Mesendoderm (in vitro differentiated cells): ENCODE measurements around the gene HAGH.

ENCODE experiments used
- DNase-seq: peaks from one replicate; pipeline ENCODE4 v3.0.0; 2013
- H2AK5ac ChIP-seq: 2 replicates; pipeline ENCODE4 v1.6.1; 2013; ENCODE audit warnings: low read length, inconsistent platforms
- H2BK120ac ChIP-seq: 2 replicates; pipeline ENCODE4 v1.6.1; 2013; ENCODE audit warnings: low read depth, mild to moderate bottlenecking, low read length, moderate library complexity, mixed read lengths
- H2BK15ac ChIP-seq: replicated peaks from 2 replicates; pipeline ENCODE4 v1.6.1; 2013; ENCODE audit warnings: low read depth, mild to moderate bottlenecking, moderate library complexity
- H2BK5ac ChIP-seq: 2 replicates; pipeline ENCODE4 v1.6.1; 2013; ENCODE audit warnings: low read length, inconsistent platforms
- H3K18ac ChIP-seq: 2 replicates; pipeline ENCODE4 v1.6.1; 2013; ENCODE audit warnings: mild to moderate bottlenecking, low read length, mixed read lengths
- H3K23ac ChIP-seq: one replicate; pipeline ENCODE4 v1.6.1; 2013; ENCODE audit warnings: low read length
- H3K27ac ChIP-seq: 2 replicates; pipeline ENCODE4 v1.5.1; 2013; ENCODE audit warnings: low read depth, mild to moderate bottlenecking, inconsistent platforms, low read length, moderate library complexity
- H3K27me3 ChIP-seq: 2 replicates; pipeline ENCODE4 v1.6.1; 2013; ENCODE audit warnings: low read length, control low read depth, mild to moderate bottlenecking, inconsistent platforms; ENCODE audit not compliant: insufficient read depth, poor library complexity
- H3K36me3 ChIP-seq: 2 replicates; pipeline ENCODE4 v1.6.1; 2013; ENCODE audit warnings: low read length, inconsistent platforms; ENCODE audit not compliant: control insufficient read depth, insufficient read depth
- H3K4ac ChIP-seq: one replicate; pipeline ENCODE4 v1.6.1; 2013; ENCODE audit warnings: low read depth, mild to moderate bottlenecking, low read length, moderate library complexity
- H3K4me1 ChIP-seq: 2 replicates; pipeline ENCODE4 v1.6.1; 2013; ENCODE audit warnings: low read depth, low read length, inconsistent platforms; ENCODE audit not compliant: control insufficient read depth
- H3K4me2 ChIP-seq: 2 replicates; pipeline ENCODE4 v1.6.1; 2013; ENCODE audit warnings: low read length
- H3K4me3 ChIP-seq: 2 replicates; pipeline ENCODE4 v1.5.1; 2013; ENCODE audit warnings: mild to moderate bottlenecking, low read length
- H3K56ac ChIP-seq: one replicate; pipeline ENCODE4 v1.6.1; 2013; ENCODE audit warnings: low read length
- H3K79me1 ChIP-seq: 2 replicates; pipeline ENCODE4 v1.6.1; 2013; ENCODE audit warnings: low read length, inconsistent platforms
- H3K79me2 ChIP-seq: 2 replicates; pipeline ENCODE4 v1.6.1; 2013; ENCODE audit warnings: mild to moderate bottlenecking, low read length; ENCODE audit not compliant: control insufficient read depth, insufficient read depth
- H3K9ac ChIP-seq: 2 replicates; pipeline ENCODE4 v1.6.1; 2013; ENCODE audit warnings: low read length, inconsistent platforms
- H4K5ac ChIP-seq: one replicate; pipeline ENCODE4 v1.6.1; 2013; ENCODE audit warnings: low read length
- H4K8ac ChIP-seq: one replicate; pipeline ENCODE4 v1.6.1; 2013; ENCODE audit warnings: low read depth, mild to moderate bottlenecking, control low read depth, low read length, moderate library complexity
- WGBS: extraction: QIAGEN DNeasy Blood & Tissue Kit; methylation state at CpG from one replicate; pipeline ENCODE4 v1.1.7; 2013; ENCODE audit warnings: low lambda C conversion rate, missing lambda C conversion rate; ENCODE audit not compliant: insufficient coverage; ENCODE audit errors: extremely low coverage; 5-methylcytosine and 5-hydroxymethylcytosine counted together

HAGH gene

DNA sequence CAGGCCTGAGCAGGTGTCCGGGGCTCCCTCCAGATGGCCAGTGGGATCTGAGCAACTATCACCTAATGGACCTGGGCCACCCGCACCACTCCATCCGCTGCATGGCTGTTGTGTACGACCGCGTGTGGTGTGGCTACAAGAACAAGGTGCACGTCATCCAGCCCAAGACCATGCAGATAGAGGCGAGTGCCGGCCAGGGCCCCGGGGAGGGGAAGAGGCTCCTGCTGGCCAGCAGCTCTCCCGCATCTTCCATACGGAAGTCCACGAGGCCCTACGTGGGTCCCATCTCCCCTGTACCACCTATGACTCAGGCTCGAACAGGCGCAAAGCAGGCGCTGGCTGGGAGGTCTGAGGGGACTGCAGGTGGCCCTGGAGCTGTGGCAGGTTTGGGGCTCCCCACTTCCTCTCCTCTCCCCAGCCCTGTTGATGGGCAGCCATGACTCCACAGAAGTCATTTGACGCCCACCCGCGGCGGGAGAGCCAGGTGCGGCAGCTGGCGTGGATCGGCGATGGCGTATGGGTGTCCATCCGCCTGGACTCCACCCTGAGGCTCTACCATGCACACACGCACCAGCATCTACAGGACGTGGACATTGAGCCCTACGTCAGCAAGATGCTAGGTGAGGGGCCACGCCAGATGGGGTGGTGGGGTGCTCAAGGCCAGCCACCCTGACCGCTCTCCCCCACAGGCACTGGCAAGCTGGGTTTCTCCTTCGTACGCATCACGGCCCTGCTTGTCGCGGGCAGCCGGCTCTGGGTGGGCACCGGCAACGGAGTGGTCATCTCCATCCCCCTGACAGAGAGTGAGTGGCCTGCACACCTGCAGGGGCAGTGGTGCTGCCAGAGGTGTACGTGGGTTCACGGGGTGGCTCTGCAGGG is 59.3 kb downstream of the HAGH start:
- Histone ChIP-seq H3K9ac (no peak overlapping the region), H2AK5ac (no peak overlapping the region), H2BK120ac (no peak overlapping the region), H3K56ac (no peak overlapping the region), H3K4me1 (no peaks in the 10 kb centered on the region), H3K4me3 (no peak overlapping the region), H3K27me3 (no peaks in the 10 kb centered on the region), H4K8ac (no peak overlapping the region), H3K4ac (no peak overlapping the region), H3K79me2 (peaks cover 5% of the 10 kb centered on the region), H2BK15ac (no peak overlapping the region), H2BK5ac (no peak overlapping the region), H3K23ac (no peak overlapping the region), H3K18ac (no peak overlapping the region), H3K36me3 (no peaks in the 10 kb centered on the region), H4K5ac (no peak overlapping the region), H3K4me2 (no peak overlapping the region), H3K79me1 (peaks cover 2% of the 10 kb centered on the region), H3K27ac (no peak overlapping the region)
- WGBS, result no CpG with 5 or more reads among the region's 42 CpGs
- no peak for DNase-seq

GRCh38 chr16:1766701-1767100 is 59.9 kb downstream of the HAGH start:
- H3K23ac ChIP-seq, result no peak overlapping the region
- no peak overlapping the region for H3K18ac ChIP-seq
- no peak overlapping the region for H3K27ac ChIP-seq
- H3K9ac ChIP-seq, result no peak overlapping the region
- no peaks in the 10 kb centered on the region for H3K79me2 ChIP-seq
- H3K4me3 ChIP-seq, result no peak overlapping the region
- no peak for DNase-seq
- H2AK5ac ChIP-seq, result no peak overlapping the region
- no peaks in the 10 kb centered on the region for H3K4me1 ChIP-seq
- H2BK15ac ChIP-seq, result no peak overlapping the region
- H3K4me2 ChIP-seq, result no peak overlapping the region
- H4K8ac ChIP-seq, result no peak overlapping the region
- H2BK5ac ChIP-seq, result no peak overlapping the region
- H3K4ac ChIP-seq, result no peak overlapping the region
- no CpG with 5 or more reads among the region's 18 CpGs for WGBS
- no peaks in the 10 kb centered on the region for H3K79me1 ChIP-seq
- H3K36me3 ChIP-seq, result no peaks in the 10 kb centered on the region
- H3K56ac ChIP-seq, result no peak overlapping the region
- H2BK120ac ChIP-seq, result no peak overlapping the region
- no peak overlapping the region for H4K5ac ChIP-seq
- H3K27me3 ChIP-seq, result no peaks in the 10 kb centered on the region

GRCh38 chr16:1766231-1766630 is 60.4 kb downstream of the HAGH start:
- no peaks in the 10 kb centered on the region for H3K36me3 ChIP-seq
- H2BK15ac ChIP-seq, result no peak overlapping the region
- no peak overlapping the region for H3K4me2 ChIP-seq
- no peak overlapping the region for H2BK5ac ChIP-seq
- H3K23ac ChIP-seq, result no peak overlapping the region
- no peaks in the 10 kb centered on the region for H3K4me1 ChIP-seq
- no peak overlapping the region for H3K18ac ChIP-seq
- no peak for DNase-seq
- no peak overlapping the region for H3K56ac ChIP-seq
- H3K27me3 ChIP-seq, result no peaks in the 10 kb centered on the region
- no peak overlapping the region for H3K4me3 ChIP-seq
- no peaks in the 10 kb centered on the region for H3K79me1 ChIP-seq
- no peak overlapping the region for H2AK5ac ChIP-seq
- WGBS, result no CpG with 5 or more reads among the region's 19 CpGs
- H3K27ac ChIP-seq, result no peak overlapping the region
- no peak overlapping the region for H2BK120ac ChIP-seq
- H4K8ac ChIP-seq, result no peak overlapping the region
- no peak overlapping the region for H3K4ac ChIP-seq
- H3K79me2 ChIP-seq, result no peaks in the 10 kb centered on the region
- H4K5ac ChIP-seq, result no peak overlapping the region
- no peak overlapping the region for H3K9ac ChIP-seq

DNA sequence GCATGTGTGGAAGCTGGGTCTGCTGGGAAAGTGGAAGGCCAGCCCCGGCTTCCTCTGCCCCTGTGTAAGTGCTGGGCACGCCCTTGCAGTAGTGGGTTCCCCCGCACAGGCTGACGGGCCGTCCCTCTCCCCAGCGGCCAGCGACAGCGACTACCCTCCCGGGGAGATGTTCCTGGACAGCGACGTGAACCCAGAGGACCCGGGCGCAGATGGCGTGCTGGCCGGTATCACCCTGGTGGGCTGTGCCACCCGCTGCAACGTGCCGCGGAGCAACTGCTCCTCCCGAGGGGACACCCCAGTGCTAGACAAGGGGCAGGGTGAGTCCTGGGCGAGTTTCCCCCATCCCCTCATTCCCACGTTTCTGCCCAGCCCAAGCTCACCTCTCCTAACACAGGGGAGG is 60.8 kb downstream of the HAGH start:
- Histone ChIP-seq H4K8ac (no peak overlapping the region), H3K23ac (no peak overlapping the region), H3K79me1 (no peaks in the 10 kb centered on the region), H3K4ac (no peak overlapping the region), H2BK5ac (no peak overlapping the region), H3K4me2 (no peak overlapping the region), H3K36me3 (no peaks in the 10 kb centered on the region), H3K9ac (no peak overlapping the region), H4K5ac (no peak overlapping the region), H3K56ac (no peak overlapping the region), H3K27ac (no peak overlapping the region), H3K27me3 (no peaks in the 10 kb centered on the region), H3K79me2 (no peaks in the 10 kb centered on the region), H3K18ac (no peak overlapping the region), H2AK5ac (no peak overlapping the region), H2BK15ac (no peak overlapping the region), H2BK120ac (no peak overlapping the region), H3K4me3 (no peak overlapping the region), H3K4me1 (no peaks in the 10 kb centered on the region)
- DNase-seq, result no peak
- no CpG with 5 or more reads among the region's 22 CpGs for WGBS

- Histone ChIP-seq H3K23ac (no peak overlapping the region), H3K4me2 (no peak overlapping the region), H3K4me3 (no peak overlapping the region), H3K9ac (no peak overlapping the region), H3K4ac (no peak overlapping the region), H3K79me2 (no peaks in the 10 kb centered on the region), H3K18ac (no peak overlapping the region), H3K4me1 (no peaks in the 10 kb centered on the region), H3K27me3 (no peaks in the 10 kb centered on the region), H2AK5ac (no peak overlapping the region), H2BK120ac (no peak overlapping the region), H3K27ac (no peak overlapping the region), H3K79me1 (no peaks in the 10 kb centered on the region), H2BK5ac (no peak overlapping the region), H4K8ac (no peak overlapping the region), H2BK15ac (no peak overlapping the region), H3K56ac (no peak overlapping the region), H4K5ac (no peak overlapping the region), H3K36me3 (no peaks in the 10 kb centered on the region)
- no peak for DNase-seq
- no CpG with 5 or more reads among the region's 21 CpGs for WGBS
Observed at GRCh38 chr16:1764971-1765370, 61.7 kb downstream of the HAGH start.
